Panc1 (cell line): Measurements from ENCODE around the gene IGFBP5.

Source experiments
- POLR2AphosphoS5 ChIP-seq: IDR thresholded peaks from 2 replicates; pipeline ENCODE4 v1.6.1; 2012; ENCODE audit warnings: mild to moderate bottlenecking, low read depth, low read length, moderate library complexity
- SIN3A ChIP-seq: IDR thresholded peaks from 2 replicates; pipeline ENCODE4 v1.6.1; 2012; ENCODE audit warnings: low read depth, mild to moderate bottlenecking, low read length, moderate library complexity, borderline replicate concordance; ENCODE audit not compliant: insufficient read depth
- TCF7L2 ChIP-seq: IDR thresholded peaks from 2 replicates; pipeline ENCODE4 v1.6.1; 2011; ENCODE audit warnings: mild to moderate bottlenecking, low read depth, low read length, inconsistent platforms
- TF ChIP-seq, protein P1 (sequence below): fragments of 450-650 bp; IDR thresholded peaks from 2 replicates; pipeline ENCODE4 v1.5.1; 2017; ENCODE audit warnings: mild to moderate bottlenecking
- TF ChIP-seq, protein P2 (sequence below), 2 experiments: IDR thresholded peaks; 2 replicates each; pipeline ENCODE4 v1.6.1; 2011 to 2012; ENCODE audit warnings: low read depth in 2 of 2, control low read depth in 1 of 2, low read length in 1 of 2, mild to moderate bottlenecking in 1 of 2, moderate library complexity in 1 of 2; ENCODE audit not compliant: insufficient read depth in 1 of 2

DNA sequence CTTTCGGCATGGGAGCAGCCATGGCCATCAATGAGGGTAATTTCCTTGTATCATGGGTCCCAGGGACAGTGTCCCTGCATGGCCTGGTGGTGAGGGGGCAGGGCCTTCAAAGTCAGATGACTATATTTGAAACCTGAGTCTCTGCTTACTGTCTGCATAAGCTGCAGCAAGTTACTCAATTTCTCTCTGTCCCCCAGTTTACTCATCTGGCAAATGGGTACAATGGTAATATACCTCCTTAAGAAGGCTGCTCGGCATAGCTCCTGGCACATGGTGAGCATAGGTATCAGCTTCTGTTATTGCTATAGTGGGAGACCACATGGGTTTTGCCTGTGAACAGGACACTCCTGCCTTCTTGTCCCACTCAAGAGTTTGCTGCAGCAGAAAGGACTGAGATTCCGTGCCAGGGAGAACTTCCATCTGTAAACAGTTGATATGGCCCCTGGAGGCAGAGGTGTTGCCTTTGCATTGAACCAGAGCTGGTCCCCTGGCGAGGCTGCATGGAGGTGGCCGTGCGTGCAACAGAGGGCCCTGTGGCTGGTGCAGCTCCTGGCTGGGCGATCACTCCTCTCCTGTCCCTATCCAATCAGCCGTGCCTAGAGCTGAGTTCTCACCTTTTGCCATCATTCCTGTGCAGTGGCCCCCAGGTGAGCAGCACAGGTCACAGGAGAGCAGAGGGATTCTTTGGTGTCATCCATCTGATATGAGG, 22.7 kb upstream of the IGFBP5 start:
- TF ChIP-seq, protein P1, sequence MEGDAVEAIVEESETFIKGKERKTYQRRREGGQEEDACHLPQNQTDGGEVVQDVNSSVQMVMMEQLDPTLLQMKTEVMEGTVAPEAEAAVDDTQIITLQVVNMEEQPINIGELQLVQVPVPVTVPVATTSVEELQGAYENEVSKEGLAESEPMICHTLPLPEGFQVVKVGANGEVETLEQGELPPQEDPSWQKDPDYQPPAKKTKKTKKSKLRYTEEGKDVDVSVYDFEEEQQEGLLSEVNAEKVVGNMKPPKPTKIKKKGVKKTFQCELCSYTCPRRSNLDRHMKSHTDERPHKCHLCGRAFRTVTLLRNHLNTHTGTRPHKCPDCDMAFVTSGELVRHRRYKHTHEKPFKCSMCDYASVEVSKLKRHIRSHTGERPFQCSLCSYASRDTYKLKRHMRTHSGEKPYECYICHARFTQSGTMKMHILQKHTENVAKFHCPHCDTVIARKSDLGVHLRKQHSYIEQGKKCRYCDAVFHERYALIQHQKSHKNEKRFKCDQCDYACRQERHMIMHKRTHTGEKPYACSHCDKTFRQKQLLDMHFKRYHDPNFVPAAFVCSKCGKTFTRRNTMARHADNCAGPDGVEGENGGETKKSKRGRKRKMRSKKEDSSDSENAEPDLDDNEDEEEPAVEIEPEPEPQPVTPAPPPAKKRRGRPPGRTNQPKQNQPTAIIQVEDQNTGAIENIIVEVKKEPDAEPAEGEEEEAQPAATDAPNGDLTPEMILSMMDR, result no peak
- TF ChIP-seq POLR2AphosphoS5 (no peak), TCF7L2 (no peak), SIN3A (no peak)
- TF ChIP-seq, protein P2, sequence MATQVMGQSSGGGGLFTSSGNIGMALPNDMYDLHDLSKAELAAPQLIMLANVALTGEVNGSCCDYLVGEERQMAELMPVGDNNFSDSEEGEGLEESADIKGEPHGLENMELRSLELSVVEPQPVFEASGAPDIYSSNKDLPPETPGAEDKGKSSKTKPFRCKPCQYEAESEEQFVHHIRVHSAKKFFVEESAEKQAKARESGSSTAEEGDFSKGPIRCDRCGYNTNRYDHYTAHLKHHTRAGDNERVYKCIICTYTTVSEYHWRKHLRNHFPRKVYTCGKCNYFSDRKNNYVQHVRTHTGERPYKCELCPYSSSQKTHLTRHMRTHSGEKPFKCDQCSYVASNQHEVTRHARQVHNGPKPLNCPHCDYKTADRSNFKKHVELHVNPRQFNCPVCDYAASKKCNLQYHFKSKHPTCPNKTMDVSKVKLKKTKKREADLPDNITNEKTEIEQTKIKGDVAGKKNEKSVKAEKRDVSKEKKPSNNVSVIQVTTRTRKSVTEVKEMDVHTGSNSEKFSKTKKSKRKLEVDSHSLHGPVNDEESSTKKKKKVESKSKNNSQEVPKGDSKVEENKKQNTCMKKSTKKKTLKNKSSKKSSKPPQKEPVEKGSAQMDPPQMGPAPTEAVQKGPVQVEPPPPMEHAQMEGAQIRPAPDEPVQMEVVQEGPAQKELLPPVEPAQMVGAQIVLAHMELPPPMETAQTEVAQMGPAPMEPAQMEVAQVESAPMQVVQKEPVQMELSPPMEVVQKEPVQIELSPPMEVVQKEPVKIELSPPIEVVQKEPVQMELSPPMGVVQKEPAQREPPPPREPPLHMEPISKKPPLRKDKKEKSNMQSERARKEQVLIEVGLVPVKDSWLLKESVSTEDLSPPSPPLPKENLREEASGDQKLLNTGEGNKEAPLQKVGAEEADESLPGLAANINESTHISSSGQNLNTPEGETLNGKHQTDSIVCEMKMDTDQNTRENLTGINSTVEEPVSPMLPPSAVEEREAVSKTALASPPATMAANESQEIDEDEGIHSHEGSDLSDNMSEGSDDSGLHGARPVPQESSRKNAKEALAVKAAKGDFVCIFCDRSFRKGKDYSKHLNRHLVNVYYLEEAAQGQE (IDR thresholded peaks at IDR 0.05; ENCODE audit: insufficient read depth in 1 of 2, low read depth in 2 of 2, low read length in 1 of 2), result no peak
